ENCODE data around the gene IL17RD. TPM values are rescaled to one million over a fixed set of nuclear protein-coding genes. Genes with fewer than 3 reads are reported as not detected.

IL17RD gene
- total and polyA plus RNA-seq, 2 of the 13 experiments (the other 11 are each of a cell fraction or from before 2014, with no cell fraction given), result 0.28 to 0.31 TPM

GRCh38 chr3:57194641-57195040, 29.5 kb upstream of the IL17RD start (continued):
- TF ChIP-seq ZBTB49 (CRISPR knock-in tag; IDR thresholded peaks at IDR 0.05; ENCODE audit: borderline replicate concordance) (no peak), GATA4 (IDR thresholded peaks at IDR 0.05; ENCODE audit: borderline replicate concordance, low read depth) (no peak), MXD1 (CRISPR knock-in tag; IDR thresholded peaks at IDR 0.05) (no peak), ZBTB1 (CRISPR knock-in tag; IDR thresholded peaks at IDR 0.05; ENCODE audit: borderline replicate concordance) (no peak), ZBTB25 (CRISPR knock-in tag; IDR thresholded peaks at IDR 0.05) (no peak)

GRCh38 chr3:57192028-57192427, 26.9 kb upstream of the IL17RD start:
- intact Hi-C loops (cut with micrococcal nuclease; ENCODE audit: unreplicated experiment), result no loop called here
- POLR2A ChIA-PET, result no interaction called here
- TF ChIP-seq ZNF264 (CRISPR knock-in tag; IDR thresholded peaks at IDR 0.05) (no peak), POGK (CRISPR knock-in tag; conservative IDR thresholded peaks at IDR 0.05) (no peak), ZFP91 (CRISPR knock-in tag; IDR thresholded peaks at IDR 0.05; ENCODE audit: borderline replicate concordance) (no peak), HNRNPK (IDR thresholded peaks at IDR 0.05; ENCODE audit: low read depth, low read length, poor library complexity, severe bottlenecking) (no peak), ELF3 (CRISPR knock-in tag; IDR thresholded peaks at IDR 0.05) (no peak), U2AF2 (IDR thresholded peaks at IDR 0.05; ENCODE audit: low read depth, low read length) (no peak), ZNF468 (CRISPR knock-in tag; IDR thresholded peaks at IDR 0.05) (no peak), SNAI1 (CRISPR knock-in tag; IDR thresholded peaks at IDR 0.05; ENCODE audit: borderline replicate concordance) (no peak), ZKSCAN8 (CRISPR knock-in tag; IDR thresholded peaks at IDR 0.05; ENCODE audit: borderline replicate concordance) (no peak)

More at GRCh38 chr3:57192028-57192427, 26.9 kb upstream of the IL17RD start:
- Histone ChIP-seq H2AFZ (ENCODE audit: low read length) (no peak overlapping the region), H3K9ac (ENCODE audit: insufficient read depth, low read depth, low read length) (no peak overlapping the region), H4K20me1 (ENCODE audit: insufficient read depth, low read length) (no peaks in the 10 kb centered on the region), H3K4me1 (ENCODE audit: insufficient read depth, low read length) (peaks cover 5% of the 10 kb centered on the region), H3K27ac (ENCODE audit: extremely low read length, insufficient read depth, low read length) (no peak overlapping the region), H3K9me3 (ENCODE audit: low read length) (no peaks in the 10 kb centered on the region), H3K4me3 (replicated peaks in 1 of 3; ENCODE audit: insufficient read depth in 1 of 3, low read depth in 2 of 3, low read length in 3 of 3) (no peak overlapping the region), H3K79me2 (ENCODE audit: insufficient read depth, low read length) (no peaks in the 10 kb centered on the region), H3K36me3 (replicated peaks in 1 of 2; ENCODE audit: control insufficient read depth in 1 of 2, insufficient read depth in 2 of 2, low read length in 2 of 2) (no peaks in the 10 kb centered on the region), H3K27me3 (ENCODE audit: control insufficient read depth in 1 of 2, insufficient read depth in 2 of 2, low read length in 2 of 2) (peaks cover 0 to 2% of the 10 kb centered on the region in 2 experiments; a peak in 2 of 5 replicates), H3K4me2 (ENCODE audit: low read depth, low read length) (no peak overlapping the region)
- in situ Hi-C loops (cut with HindIII; ENCODE audit: extremely low pct_ligation_motif_present, low pct_unique_long_range_greater_than_20kb), result no loop called here
- BruUV-seq (replicated peaks), result no TSS peak
- DNase-seq (ENCODE audit: low spot score) (no peak), ATAC-seq (no peak), FAIRE-seq (no peak)
- 29% methylated on average over 3 of the region's 3 CpGs for WGBS (ENCODE audit: low lambda C conversion rate)
- CTCF ChIA-PET (ENCODE audit: low intra/inter-chr PET ratio, low total read pairs), result no interaction called here

Measured in HepG2 (cell line).